Neural progenitor cell (in vitro differentiated cells): ENCODE measurements around the gene PARD3B. TPM values are rescaled to one million over a fixed set of nuclear protein-coding genes. Genes with fewer than 3 reads are reported as not detected.
A peak's percentile ranks its signal among the peaks of the same experiment; 100 is the strongest.

Experiments
- DNase-seq: peaks from one replicate; pipeline ENCODE4 v3.0.0-alpha.2; 2016; ENCODE audit warnings: low spot score
- H2AFZ ChIP-seq: fragments of 200-600 bp; sonication (generic); replicated peaks from 2 replicates; pipeline ENCODE4 v1.6.1; 2016; ENCODE audit warnings: antibody characterized with exemption
- H3F3A ChIP-seq: fragments of 200-600 bp; sonication (generic); 2 replicates; pipeline ENCODE4 v1.6.1; 2016; ENCODE audit warnings: antibody characterized with exemption, low read depth
- H3K27ac ChIP-seq: fragments of 200-600 bp; sonication (generic); 2 replicates; pipeline ENCODE4 v1.5.1; 2016; ENCODE audit warnings: mild to moderate bottlenecking
- H3K27me3 ChIP-seq: fragments of 200-600 bp; sonication (generic); 2 replicates; pipeline ENCODE4 v1.6.1; 2016; ENCODE audit warnings: mild to moderate bottlenecking, moderate library complexity
- H3K36me3 ChIP-seq: fragments of 200-600 bp; sonication (generic); 2 replicates; pipeline ENCODE4 v1.5.1; 2016
- H3K4me1 ChIP-seq: fragments of 200-600 bp; sonication (generic); 2 replicates; pipeline ENCODE4 v1.6.1; 2016; ENCODE audit warnings: mixed run types
- H3K4me2 ChIP-seq: fragments of 200-600 bp; sonication (generic); 2 replicates; pipeline ENCODE4 v1.6.1; 2016
- H3K4me3 ChIP-seq: fragments of 200-600 bp; sonication (generic); 2 replicates; pipeline ENCODE4 v1.5.1; 2016
- H3K79me2 ChIP-seq: fragments of 200-600 bp; sonication (generic); 2 replicates; pipeline ENCODE4 v1.6.1; 2016; ENCODE audit warnings: low read depth
- H3K9ac ChIP-seq: fragments of 200-600 bp; sonication (generic); 2 replicates; pipeline ENCODE4 v1.6.1; 2016
- H3K9me3 ChIP-seq: fragments of 200-600 bp; sonication (generic); 2 replicates; pipeline ENCODE4 v1.5.1; 2016; ENCODE audit warnings: low read depth
- H4K20me1 ChIP-seq: fragments of 200-600 bp; sonication (generic); 2 replicates; pipeline ENCODE4 v1.6.1; 2016; ENCODE audit warnings: low read depth
- H3K27ac Mint-ChIP-seq: 3 replicates; pipeline ENCODE4 v1.8.0; 2021; ENCODE audit warnings: mixed read lengths
- H3K27me3 Mint-ChIP-seq: 2 replicates; pipeline ENCODE4 v1.8.0; 2022; ENCODE audit warnings: low read depth, mild to moderate bottlenecking, inconsistent platforms, moderate library complexity, mixed read lengths; ENCODE audit not compliant: insufficient read depth
- H3K36me3 Mint-ChIP-seq: 3 replicates; pipeline ENCODE4 v1.8.0; 2021; ENCODE audit warnings: mixed read lengths
- H3K4me1 Mint-ChIP-seq: 3 replicates; pipeline ENCODE4 v1.8.0; 2021; ENCODE audit warnings: mixed read lengths
- H3K4me3 Mint-ChIP-seq: 3 replicates; pipeline ENCODE4 v1.8.0; 2021; ENCODE audit warnings: mild to moderate bottlenecking, moderate library complexity, mixed read lengths
- H3K9me3 Mint-ChIP-seq: 3 replicates; pipeline ENCODE4 v1.8.0; 2020; ENCODE audit warnings: mixed read lengths
- CTCF ChIP-seq: fragments of 200-600 bp; sonication (generic); IDR thresholded peaks from 2 replicates; pipeline ENCODE4 v1.5.1; 2017; ENCODE audit warnings: antibody characterized with exemption, mild to moderate bottlenecking
- EZH2 ChIP-seq: fragments of 200-600 bp; sonication (generic); IDR thresholded peaks from 2 replicates; pipeline ENCODE4 v1.6.1; 2017; ENCODE audit warnings: antibody characterized with exemption, mild to moderate bottlenecking, moderate library complexity
- EZH2phosphoT487 ChIP-seq: fragments of 200-600 bp; sonication (generic); IDR thresholded peaks from 2 replicates; pipeline ENCODE4 v1.6.1; 2017; ENCODE audit warnings: antibody characterized with exemption
- total RNA-seq: library from RNA; depleted of rRNA; stranded (reverse); fragments of >200 nt; gene quantifications from 2 replicates; pipeline ENCODE4 v1.2.3, GENCODE V29; 2015; ENCODE audit warnings: low replicate concordance

PARD3B gene
- total RNA-seq, 1 donor from 2014 or later: 8.4 TPM

GRCh38 chr2:205650931-205651330 lies 1105.7 kb downstream of the PARD3B start:
- DNase-seq: no peak
- Histone ChIP-seq H3K79me2 (no peaks in the 10 kb centered on the region), H3K4me3 (no peak overlapping the region), H3K27me3 (no peaks in the 10 kb centered on the region), H3K4me1 (peaks cover 19% of the 10 kb centered on the region), H3K36me3 (no peaks in the 10 kb centered on the region), H3K9ac (no peak overlapping the region), H3K27ac (no peak overlapping the region), H3K4me2 (peak overlapping the region; percentile 24), H3F3A (peaks cover 12% of the 10 kb centered on the region), H3K9me3 (no peaks in the 10 kb centered on the region), H2AFZ (no peak overlapping the region), H4K20me1 (no peaks in the 10 kb centered on the region)
- TF ChIP-seq EZH2phosphoT487 (no peak), CTCF (no peak), EZH2 (no peak)
- Mint-ChIP-seq H3K4me1 (peaks cover 20% of the 10 kb centered on the region), H3K4me3 (no peak overlapping the region), H3K27ac (peak overlapping the region; percentile 67), H3K9me3 (peaks cover 3% of the 10 kb centered on the region), H3K36me3 (no peaks in the 10 kb centered on the region), H3K27me3 (peaks cover 4% of the 10 kb centered on the region)

GRCh38 chr2:205651719-205652118 lies 1106.4 kb downstream of the PARD3B start:
- peaks cover 3% of the 10 kb centered on the region for H3K9me3 Mint-ChIP-seq
- H3K27ac ChIP-seq: no peak overlapping the region
- peaks cover 2% of the 10 kb centered on the region for H3K27me3 Mint-ChIP-seq
- no peaks in the 10 kb centered on the region for H4K20me1 ChIP-seq
- H3K9ac ChIP-seq: no peak overlapping the region
- no peaks in the 10 kb centered on the region for H3K36me3 ChIP-seq
- peaks cover 26% of the 10 kb centered on the region for H3K4me1 Mint-ChIP-seq
- H2AFZ ChIP-seq: no peak overlapping the region
- H3K9me3 ChIP-seq: no peaks in the 10 kb centered on the region
- no peaks in the 10 kb centered on the region for H3K27me3 ChIP-seq
- H3K4me3 Mint-ChIP-seq: no peak overlapping the region
- H3K79me2 ChIP-seq: no peaks in the 10 kb centered on the region
- H3K4me1 ChIP-seq: peaks cover 27% of the 10 kb centered on the region
- peak overlapping the region; percentile 25 for H3K27ac Mint-ChIP-seq
- peaks cover 12% of the 10 kb centered on the region for H3F3A ChIP-seq
- no peak overlapping the region for H3K4me2 ChIP-seq
- DNase-seq: no peak
- H3K36me3 Mint-ChIP-seq: no peaks in the 10 kb centered on the region
- H3K4me3 ChIP-seq: no peak overlapping the region
- TF ChIP-seq EZH2 (no peak), EZH2phosphoT487 (no peak), CTCF (no peak)

GRCh38 chr2:205654878-205655605 lies 1109.8 kb downstream of the PARD3B start:
- no peaks in the 10 kb centered on the region for H3K9me3 ChIP-seq
- TF ChIP-seq EZH2 (no peak), EZH2phosphoT487 (no peak), CTCF (no peak)
- no peak overlapping the region for H3K9ac ChIP-seq
- H4K20me1 ChIP-seq: no peaks in the 10 kb centered on the region
- H3K4me1 ChIP-seq: peaks cover 20% of the 10 kb centered on the region
- Mint-ChIP-seq H3K27me3 (peaks cover 2% of the 10 kb centered on the region), H3K4me3 (no peak overlapping the region), H3K36me3 (no peaks in the 10 kb centered on the region), H3K27ac (no peak overlapping the region), H3K9me3 (peaks cover 3% of the 10 kb centered on the region), H3K4me1 (peaks cover 20% of the 10 kb centered on the region)
- no peaks in the 10 kb centered on the region for H3K79me2 ChIP-seq
- no peak for DNase-seq
- no peaks in the 10 kb centered on the region for H3K36me3 ChIP-seq
- no peak overlapping the region for H3K4me2 ChIP-seq
- no peaks in the 10 kb centered on the region for H3K27me3 ChIP-seq
- no peak overlapping the region for H3K4me3 ChIP-seq
- H3F3A ChIP-seq: peaks cover 11% of the 10 kb centered on the region
- H3K27ac ChIP-seq: no peak overlapping the region
- H2AFZ ChIP-seq: no peak overlapping the region
